Measurements from ENCODE around the gene GCN1.

The GCN1 gene

DNA sequence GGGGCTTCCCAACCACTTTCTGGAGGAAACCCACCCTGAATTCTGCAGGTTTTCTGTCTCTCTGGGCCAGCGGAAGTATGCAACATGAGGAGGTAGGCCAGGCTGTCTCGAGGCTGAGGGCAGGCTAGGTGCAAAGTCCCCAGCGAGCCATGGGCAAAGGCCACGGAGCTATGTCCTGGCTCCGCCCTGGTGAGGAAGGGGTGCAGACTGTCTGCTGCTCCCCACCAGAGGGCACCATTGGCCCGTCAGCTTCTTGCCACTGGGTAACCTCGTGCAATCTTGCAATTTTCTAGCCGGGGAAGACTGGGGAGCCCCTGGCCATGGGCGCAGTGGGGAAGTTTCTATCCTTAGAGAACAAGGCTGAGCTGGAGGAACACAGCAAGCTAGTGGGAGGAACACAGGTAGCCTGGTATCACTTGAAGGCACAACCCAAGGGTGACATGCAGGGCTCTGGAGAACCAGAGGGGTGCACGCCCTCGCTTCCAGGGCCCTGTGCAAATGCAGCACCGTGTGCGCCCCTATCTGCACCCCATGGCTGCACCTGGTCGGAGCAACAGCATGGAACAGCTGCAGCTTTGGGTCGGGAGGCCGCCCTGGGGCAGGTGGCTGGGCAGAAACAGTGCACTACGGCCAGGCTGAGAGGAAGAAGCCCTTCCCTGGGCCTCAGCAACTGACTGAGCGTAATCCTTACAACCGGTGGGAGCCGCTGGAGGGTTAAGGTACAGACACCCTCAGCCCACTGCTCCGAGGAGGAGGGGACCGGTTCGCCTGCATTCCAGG is 34.0 kb upstream of the GCN1 start:
- DNase-seq (ENCODE audit: low spot score), result peak; percentile 89

- DNase-seq (ENCODE audit: low spot score), result no peak
Measured at GRCh38 chr12:120228041-120228290, 33.5 kb upstream of the GCN1 start.

DNA sequence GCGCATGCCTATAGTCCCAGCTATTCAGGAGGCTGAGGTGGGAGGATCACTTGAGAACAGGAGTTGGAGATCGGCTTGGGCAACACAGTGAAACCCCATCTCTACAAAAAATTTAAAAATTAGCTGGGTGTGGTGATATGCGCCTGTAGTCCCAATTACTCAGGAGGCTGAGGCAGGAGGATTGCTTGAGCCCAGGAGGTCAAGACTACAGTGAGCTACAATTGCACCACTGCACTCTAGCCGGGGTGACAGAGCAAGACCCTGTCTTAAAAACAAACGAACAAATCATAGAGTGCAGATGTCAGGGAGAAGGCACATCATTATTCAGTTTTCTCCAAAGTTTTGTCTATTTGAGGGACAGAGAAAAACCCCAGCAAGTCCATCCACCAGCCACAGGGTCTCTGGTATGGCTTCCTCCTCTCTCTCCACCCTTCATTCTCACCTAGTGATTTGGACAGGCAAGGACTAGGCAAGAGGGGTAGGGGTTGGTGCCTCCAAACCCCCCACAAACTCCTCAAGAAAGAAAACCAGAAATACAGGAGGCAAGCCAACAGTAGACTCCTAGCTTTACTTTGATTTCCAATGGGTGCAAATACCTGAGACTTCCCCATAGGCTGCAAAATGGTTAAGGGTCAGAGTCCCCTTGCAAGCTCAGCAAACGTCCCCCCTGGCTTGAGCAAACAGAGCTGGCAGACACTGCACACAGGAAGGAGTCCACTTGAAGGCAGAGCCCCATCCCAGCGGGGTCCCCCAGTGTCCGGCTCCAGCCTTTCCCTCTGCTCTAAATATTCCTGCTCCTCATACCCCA is 32.9 kb upstream of the GCN1 start:
- DNase-seq (ENCODE audit: low spot score), result no peak

DNA sequence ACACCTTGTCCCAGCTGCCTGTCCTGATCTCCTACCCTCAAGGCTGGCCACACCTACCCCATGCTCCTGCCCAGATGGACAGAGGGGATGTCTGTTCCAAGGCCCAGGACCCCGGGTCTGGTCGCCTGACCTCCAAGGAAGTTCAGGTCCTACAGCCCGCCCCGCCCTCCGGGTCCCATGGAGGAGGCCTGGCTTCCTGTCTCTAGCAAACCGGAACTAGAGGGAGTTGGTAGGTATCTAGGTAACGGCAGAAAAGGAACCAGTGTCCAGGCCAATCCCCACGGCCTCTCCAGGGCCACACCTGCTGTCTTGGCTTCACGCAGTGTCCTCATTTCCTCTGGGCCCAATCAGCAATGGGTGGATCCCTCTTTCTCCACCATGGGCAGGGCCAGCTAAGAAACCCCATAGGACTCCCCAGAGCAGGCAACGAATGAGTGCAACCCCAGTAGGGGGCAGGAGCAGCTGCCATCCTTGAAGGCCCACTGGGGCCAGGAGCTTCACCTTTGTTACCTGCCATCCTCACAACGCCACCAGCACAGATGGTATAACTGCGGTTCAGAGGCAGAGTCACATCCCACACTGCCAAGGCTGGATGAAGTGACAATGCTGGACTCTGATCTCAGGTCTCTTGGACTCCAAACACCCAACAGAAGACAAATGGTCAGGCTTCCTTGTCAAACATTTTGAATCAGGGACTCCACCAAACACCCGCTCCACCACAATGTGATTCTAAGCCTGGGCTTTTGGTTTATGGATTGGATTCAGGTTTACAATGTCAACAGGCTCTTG is 31.5 kb upstream of the GCN1 start:
- no peak for DNase-seq (ENCODE audit: low spot score)

- DNase-seq (ENCODE audit: low spot score), result no peak
Measured at GRCh38 chr12:120225200-120225558, 30.7 kb upstream of the GCN1 start.

DNA sequence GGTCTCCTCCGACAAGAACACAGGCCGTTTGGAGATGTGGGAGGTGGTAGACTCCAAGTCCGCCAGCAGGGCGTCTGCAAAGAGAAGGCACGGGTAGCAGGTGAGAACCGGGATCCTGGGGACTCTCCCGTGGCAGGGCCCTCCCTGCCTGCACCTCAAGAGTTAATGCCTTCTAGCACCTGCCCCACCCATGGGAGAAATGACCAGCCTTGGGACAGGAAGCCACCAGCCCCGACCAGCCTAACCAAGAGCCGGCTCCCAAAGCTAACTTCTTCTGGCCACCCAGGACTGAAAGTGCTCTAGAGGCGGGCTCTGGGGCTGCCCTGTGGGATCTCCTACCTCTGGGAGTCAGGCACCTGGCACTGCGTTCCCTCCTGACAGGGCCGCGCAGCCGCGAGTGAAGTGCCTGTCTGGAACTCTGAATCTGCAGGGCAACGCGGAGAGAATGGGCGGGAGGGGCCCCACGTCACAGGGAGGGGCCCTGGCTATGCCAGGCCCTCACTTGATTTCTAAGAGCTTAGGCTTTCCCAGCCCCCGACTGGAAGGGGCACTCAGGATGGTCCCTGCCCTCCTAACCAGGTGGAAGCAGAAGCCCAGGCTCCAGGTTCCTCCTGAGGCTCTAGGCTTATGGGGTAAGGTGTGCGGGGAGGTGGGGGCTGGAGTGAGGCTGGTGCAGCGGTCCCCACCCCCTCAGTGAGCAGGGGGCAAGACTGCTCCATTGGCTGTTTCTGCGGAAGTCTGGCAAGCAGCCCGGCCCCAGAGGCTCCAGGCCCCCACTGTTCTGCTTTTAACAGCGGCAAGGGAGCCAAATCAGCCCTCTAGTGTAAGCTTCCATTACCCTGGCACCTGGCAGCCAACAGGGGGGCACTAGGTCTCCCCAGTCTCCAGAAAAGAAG is 30.0 kb upstream of the GCN1 start:
- DNase-seq (ENCODE audit: low spot score), result no peak

- DNase-seq (ENCODE audit: low spot score), result no peak
Measured at GRCh38 chr12:120223458-120224303, 29.2 kb upstream of the GCN1 start.

- no peak for DNase-seq (ENCODE audit: low spot score)
Measured at GRCh38 chr12:120222288-120222832, 27.8 kb upstream of the GCN1 start.

DNA sequence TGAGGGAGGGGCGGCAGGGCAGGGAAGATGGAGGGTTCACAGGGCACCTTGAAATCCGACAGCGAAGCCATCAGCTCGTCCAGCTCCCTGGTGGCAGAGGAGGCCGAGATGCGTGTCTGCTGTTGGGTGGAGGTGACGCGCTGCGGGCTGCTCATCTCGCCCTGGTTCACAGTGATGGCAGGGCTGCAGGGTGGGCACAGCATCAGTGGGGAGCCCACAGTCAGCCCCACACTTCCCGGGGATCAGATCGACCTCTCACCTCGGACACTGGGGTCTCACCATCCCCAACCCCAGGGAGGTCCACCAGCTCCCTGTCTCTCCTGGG is 27.0 kb upstream of the GCN1 start:
- DNase-seq (ENCODE audit: low spot score), result no peak

DNA sequence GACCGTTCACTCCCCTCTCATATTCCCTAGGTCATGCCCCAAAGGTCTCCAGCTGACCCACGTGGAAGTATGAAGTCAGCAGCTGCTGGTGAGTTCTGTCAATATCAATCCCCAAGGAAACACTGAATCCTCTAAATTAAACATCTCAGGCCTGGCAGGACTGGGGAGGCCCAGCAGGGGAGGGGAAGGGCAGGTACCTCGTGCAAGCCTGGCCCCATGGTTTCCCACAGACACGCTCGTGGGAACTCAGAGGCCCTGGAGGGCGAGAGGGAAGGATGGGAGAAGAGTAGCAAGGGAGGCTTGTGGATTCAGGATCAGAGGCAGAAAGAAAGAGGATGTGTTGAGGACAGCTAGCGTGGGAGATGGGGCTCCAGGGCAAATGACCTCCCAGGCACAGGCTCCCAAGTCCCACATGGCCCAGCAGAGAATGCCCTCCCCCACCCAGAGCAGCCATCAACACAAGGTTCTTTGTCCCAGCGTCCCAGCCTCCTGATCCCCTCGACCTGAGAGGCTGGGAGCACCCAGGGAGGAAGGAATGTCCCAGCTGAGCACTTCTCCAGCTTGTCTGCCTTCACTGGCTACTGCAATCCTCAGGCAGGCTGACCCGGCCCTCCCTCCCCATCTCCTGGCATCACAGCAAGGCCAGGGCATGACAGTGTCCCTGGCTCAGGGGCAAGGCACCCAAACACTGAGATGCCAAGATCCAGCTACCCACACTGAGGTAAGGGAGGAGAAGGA is 26.5 kb upstream of the GCN1 start:
- DNase-seq (ENCODE audit: low spot score), result no peak

DNA sequence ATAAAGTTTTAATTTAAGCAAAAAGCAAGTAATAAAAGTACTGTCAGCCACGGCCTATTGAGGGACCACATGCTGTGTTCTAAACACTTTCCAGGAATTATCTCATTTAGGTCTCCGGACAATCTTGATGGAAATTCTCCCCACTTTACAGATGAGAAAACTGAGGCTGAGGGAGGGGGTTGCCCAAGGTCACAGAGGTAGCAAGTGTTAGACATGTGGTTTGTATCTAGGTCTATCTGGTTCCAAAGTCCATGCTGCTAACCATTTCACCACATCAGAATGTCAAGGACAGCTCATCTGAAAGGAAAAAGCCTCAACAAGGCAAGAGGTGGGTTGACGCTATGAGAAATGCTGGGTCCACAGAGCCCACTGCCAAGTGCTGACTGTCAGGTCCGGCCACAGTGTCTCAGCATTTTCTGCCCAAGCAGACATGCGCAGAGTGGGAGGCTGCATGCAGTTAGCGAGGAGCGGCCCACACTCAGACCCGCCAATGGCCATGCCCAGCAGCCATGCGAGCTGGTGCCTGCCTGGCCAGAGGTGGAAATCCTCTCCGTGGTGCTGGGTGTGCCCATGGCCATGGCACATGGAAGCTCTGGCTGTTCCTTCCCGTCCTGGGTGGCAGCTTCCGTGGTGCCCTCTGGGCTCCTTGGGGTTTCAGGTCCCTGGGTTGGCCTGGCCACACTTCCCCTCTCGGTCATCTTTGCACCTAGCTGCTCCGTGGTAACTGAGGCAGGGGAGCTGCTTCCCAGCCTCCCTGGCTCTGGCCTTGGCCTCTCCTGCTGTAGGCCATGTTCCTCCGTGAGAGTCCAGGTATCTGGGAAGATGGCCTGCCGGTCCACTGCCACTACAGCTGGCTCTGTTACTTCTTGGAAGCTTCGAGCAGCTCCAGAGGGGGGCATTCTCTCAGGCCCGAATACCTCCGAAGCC is 24.4 kb upstream of the GCN1 start:
- DNase-seq (ENCODE audit: low spot score), result no peak

GRCh38 chr12:120216742-120217605 is 22.5 kb upstream of the GCN1 start:
- no peak for DNase-seq (ENCODE audit: low spot score)

- no peak for DNase-seq (ENCODE audit: low spot score)
Measured at GRCh38 chr12:120215766-120216735, 21.5 kb upstream of the GCN1 start.

DNA sequence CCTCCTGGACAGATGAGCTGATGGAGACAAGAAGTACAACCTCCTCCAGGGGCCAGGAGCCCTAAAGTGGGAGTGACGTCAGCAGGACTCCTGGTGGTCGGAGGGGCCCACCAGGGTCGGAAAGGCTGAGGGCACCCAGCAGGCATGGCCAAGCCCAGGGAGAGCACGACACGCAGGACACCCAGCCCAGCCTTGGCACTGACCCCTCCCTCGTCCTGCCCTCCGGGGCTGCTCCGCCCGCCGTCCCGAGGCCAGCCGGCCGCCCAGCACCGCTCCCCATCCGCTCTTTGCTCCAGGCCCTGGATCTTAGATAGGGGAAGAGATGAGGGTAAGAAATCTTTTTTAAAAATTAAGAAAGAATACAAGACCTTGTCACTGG is 20.8 kb upstream of the GCN1 start:
- no peak for DNase-seq (ENCODE audit: low spot score)

DNA sequence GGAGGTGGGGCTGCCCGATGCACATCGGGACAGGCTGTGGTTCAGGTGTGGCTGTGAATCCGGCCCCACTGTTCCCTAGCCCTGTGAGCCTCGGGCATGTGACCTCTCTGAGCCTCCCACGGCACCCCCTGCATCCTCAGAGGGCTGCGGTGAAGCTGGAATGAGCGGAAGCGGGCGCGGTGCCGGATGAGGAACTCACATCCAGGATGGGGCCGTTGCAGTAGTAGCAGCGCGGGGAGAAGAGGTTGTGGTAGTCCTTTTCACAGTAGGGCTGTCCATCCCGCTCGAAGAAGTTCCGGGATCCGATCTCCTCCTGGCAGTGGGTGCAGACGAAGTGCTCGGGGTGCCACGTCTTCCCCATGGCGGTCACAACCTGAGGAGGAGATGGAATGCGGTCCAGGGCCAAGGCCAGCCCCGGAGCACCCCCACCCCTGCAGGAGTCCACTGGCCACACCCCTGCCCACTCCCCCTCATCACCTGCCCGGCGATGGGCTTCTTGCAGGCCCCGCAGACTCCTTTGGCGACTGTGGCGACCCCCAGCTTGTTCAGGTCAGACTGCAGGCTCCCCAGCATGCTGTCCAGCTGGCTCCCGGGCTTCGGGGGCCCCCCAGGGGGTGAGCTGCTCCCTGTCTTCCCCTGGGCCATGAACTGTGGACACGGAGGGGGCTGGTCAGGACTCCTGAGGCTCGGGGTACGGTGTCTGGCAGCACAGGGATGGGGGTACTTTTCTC is 20.3 kb upstream of the GCN1 start:
- DNase-seq (ENCODE audit: low spot score), result no peak

GRCh38 chr12:120213758-120214157 is 19.2 kb upstream of the GCN1 start:
- DNase-seq (ENCODE audit: low spot score), result no peak

Data from CD4-positive, alpha-beta T cell treated with Interleukin-2 at 100 ng/mL for 4 hours (primary cell).